Small intestine (tissue), 7 donors: ENCODE data around the gene ENTPD8. TPM values are rescaled to one million over a fixed set of nuclear protein-coding genes. Genes with fewer than 3 reads are reported as not detected.
A peak's percentile ranks its signal among the peaks of the same experiment; 100 is the strongest.

Experiments used
- DNase-seq, 2 donors: peaks; one replicate each; pipeline versions ENCODE4 v3.0.0 to v3.0.0-alpha.2; 2013
- FAIRE-seq: peaks from 2 replicates; lab custom pipeline; 2012; peaks lifted over from hg19 to GRCh38; lab: Jason Lieb, UNC
- H3K27ac ChIP-seq, 3 donors: one replicate each; pipeline ENCODE4 v1.5.1; 2013; ENCODE audit warnings: low read length in 2 of 3, mild to moderate bottlenecking in 2 of 3, control low read depth in 1 of 3, inconsistent platforms in 1 of 3, low read depth in 1 of 3, moderate library complexity in 1 of 3
- H3K27me3 ChIP-seq, 3 donors: one replicate each; pipeline ENCODE4 v1.6.1; 2013; ENCODE audit warnings: low read length in 3 of 3, inconsistent platforms in 1 of 3; ENCODE audit not compliant: control insufficient read depth in 3 of 3, insufficient read depth in 3 of 3
- H3K36me3 ChIP-seq, 3 donors: one replicate each; pipeline ENCODE4 v1.6.1; 2013; ENCODE audit warnings: low read length in 3 of 3, inconsistent platforms in 1 of 3, low read depth in 1 of 3, mild to moderate bottlenecking in 1 of 3, moderate library complexity in 1 of 3; ENCODE audit not compliant: control insufficient read depth in 3 of 3, insufficient read depth in 2 of 3
- H3K4me1 ChIP-seq, 3 donors: one replicate each; pipeline ENCODE4 v1.6.1; 2013; ENCODE audit warnings: low read length in 2 of 3, inconsistent platforms in 1 of 3, low read depth in 1 of 3, mild to moderate bottlenecking in 1 of 3, moderate library complexity in 1 of 3; ENCODE audit not compliant: control insufficient read depth in 3 of 3, insufficient read depth in 2 of 3
- H3K4me3 ChIP-seq, 3 donors: one replicate each; pipeline ENCODE4 v1.5.1; 2013; ENCODE audit warnings: low read length in 3 of 3, control low read depth in 1 of 3, inconsistent platforms in 1 of 3, low read depth in 1 of 3, mild to moderate bottlenecking in 1 of 3, moderate library complexity in 1 of 3
- H3K9me3 ChIP-seq, 2 donors: one replicate each; pipeline ENCODE4 v1.6.1; 2013; ENCODE audit warnings: low read depth in 1 of 2, low read length in 1 of 2; ENCODE audit not compliant: control insufficient read depth in 2 of 2, insufficient read depth in 1 of 2
- WGBS, 3 donors: extraction: QIAGEN DNeasy Blood & Tissue Kit; methylation state at CpG; one replicate each; pipeline ENCODE4 v1.1.7; 2013; 5-methylcytosine and 5-hydroxymethylcytosine counted together
- polyA plus RNA-seq, 4 donors: library from polyadenylated mRNA; stranded (reverse) in 3 of 4; unstranded in 1 of 4; fragments of 200-250 nt in 3 of 4; fragments of 120-200 nt in 1 of 4; gene quantifications; one replicate each; pipeline versions ENCODE4 v1.2.1 to v1.2.3, GENCODE V29; 2013
- donor health status: healthy with polysubstance abuse.
- donor health status: control.
- donor health status: control.
- donor health status: Bipolar disorder and iron deficiency.
- donor health status: healthy.

ENTPD8 gene
- polyA plus RNA-seq, 4 donors = 15.9 to 85.4 (median 40.8) TPM

- DNase-seq (no peak), FAIRE-seq (no peak)
- no peak overlapping the region for H3K4me3 ChIP-seq
- 64 to 81% (median 74%) methylated on average over 12 of the region's 12 CpGs for WGBS, 3 donors
- no peak overlapping the region for H3K27ac ChIP-seq
- H3K36me3 ChIP-seq = peaks cover 0 to 54% (median 0%) of the 10 kb centered on the region in 3 donors
- H3K4me1 ChIP-seq = peaks cover 8 to 47% (median 9%) of the 10 kb centered on the region in 3 donors
- no peaks in the 10 kb centered on the region for H3K27me3 ChIP-seq
- H3K9me3 ChIP-seq = no peaks in the 10 kb centered on the region
These were observed 15.1 kb upstream of the ENTPD8 start for GRCh38 chr9:137456061-137456863.

DNA sequence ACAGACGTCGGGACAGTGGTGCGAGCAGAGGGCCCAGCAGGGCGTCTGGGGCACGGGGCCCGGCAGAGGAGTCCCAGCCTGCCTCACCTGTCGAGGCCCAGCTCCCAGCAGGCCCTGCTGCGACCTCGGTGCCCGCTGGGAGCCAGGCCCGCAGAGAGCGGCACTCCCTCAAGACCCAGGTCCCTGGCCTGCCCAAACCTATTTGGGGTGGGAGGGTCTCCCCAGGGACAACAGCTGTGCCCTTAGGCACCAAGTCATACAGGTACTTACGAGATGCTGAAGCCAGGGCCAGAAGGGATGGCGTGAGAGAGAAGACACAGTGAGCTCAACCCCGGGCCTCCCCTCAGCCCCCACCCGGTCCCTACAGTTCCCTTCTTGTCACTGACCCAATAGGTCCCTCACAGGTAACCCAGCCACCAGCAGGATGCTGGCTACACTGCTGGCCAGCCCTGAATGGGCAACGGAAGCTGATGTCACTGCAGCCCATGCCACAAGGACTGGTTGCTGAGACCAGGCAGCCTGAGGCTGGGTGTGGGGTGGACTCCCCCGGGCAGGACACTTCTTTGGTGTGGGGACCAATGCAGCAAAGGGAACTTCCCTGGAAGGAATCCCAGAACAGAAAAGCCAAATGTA lies 14.3 kb upstream of the ENTPD8 start:
- Histone ChIP-seq H3K36me3 (peaks cover 0 to 54% (median 0%) of the 10 kb centered on the region in 3 donors), H3K27me3 (no peaks in the 10 kb centered on the region), H3K4me1 (peaks cover 8 to 44% (median 9%) of the 10 kb centered on the region in 3 donors), H3K9me3 (no peaks in the 10 kb centered on the region), H3K27ac (no peak overlapping the region), H3K4me3 (no peak overlapping the region)
- 73 to 92% (median 87%) methylated on average over 16 to 18 of the region's 18 CpGs for WGBS, 3 donors
- no peak for DNase-seq
- FAIRE-seq = no peak

DNA sequence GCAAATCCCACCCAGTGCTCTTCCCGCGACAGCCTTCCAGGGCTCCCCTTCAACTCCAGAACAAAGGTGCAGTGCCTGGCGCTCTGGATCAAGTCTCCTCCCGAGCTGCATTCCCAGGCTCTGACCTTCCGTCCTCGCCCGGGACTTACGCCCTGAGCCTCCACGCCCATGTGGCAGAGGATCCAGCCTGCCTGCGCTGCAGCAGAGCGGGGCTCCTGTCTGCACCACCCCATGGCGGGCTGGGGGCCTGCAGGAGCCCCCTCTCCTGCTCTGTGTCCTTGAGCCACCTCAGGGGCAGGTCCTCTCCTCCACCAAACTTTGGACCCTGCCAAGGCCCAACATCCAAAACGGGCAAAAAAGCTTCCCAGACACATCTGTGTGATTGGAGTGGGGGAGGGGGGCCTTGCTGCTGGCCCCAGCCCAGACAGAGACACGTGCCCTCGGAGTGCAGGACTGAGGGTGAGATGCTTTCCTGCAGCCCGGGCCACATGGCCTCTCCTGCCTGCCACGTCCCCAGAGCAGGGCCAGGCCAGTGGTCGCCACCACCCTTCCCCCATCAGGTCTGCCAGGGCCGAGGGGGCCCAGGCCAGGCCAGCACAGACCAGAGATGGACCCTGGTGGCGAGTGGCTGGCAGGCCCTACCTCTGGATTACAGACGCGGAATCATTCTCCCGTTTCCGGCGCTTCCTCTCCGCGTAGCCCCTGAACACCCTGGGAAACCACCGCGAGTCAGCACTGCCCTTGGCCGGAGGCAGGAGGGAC lies 13.6 kb upstream of the ENTPD8 start:
- Histone ChIP-seq H3K9me3 (no peaks in the 10 kb centered on the region), H3K36me3 (peaks cover 0 to 58% (median 2%) of the 10 kb centered on the region in 3 donors), H3K27me3 (no peaks in the 10 kb centered on the region), H3K27ac (peak overlapping the region; percentile 87 to 91 (median 89)), H3K4me3 (peak overlapping the region; percentile 42 to 54 (median 48)), H3K4me1 (peaks cover 8 to 37% (median 9%) of the 10 kb centered on the region in 3 donors)
- FAIRE-seq (no peak), DNase-seq (peak in 1 of 2 donors; percentile 89)
- WGBS, 3 donors = 42 to 64% (median 46%) methylated on average over 29 to 30 of the region's 30 CpGs

GRCh38 chr9:137454145-137454596 lies 13.0 kb upstream of the ENTPD8 start:
- Histone ChIP-seq H3K4me1 (peaks cover 6 to 32% (median 6%) of the 10 kb centered on the region in 3 donors), H3K36me3 (peaks cover 0 to 64% (median 6%) of the 10 kb centered on the region in 3 donors), H3K4me3 (peak overlapping the region; percentile 42 to 54 (median 48)), H3K9me3 (no peaks in the 10 kb centered on the region), H3K27me3 (no peaks in the 10 kb centered on the region), H3K27ac (peak overlapping the region; percentile 87 to 91 (median 89))
- FAIRE-seq (no peak), DNase-seq (peak; percentile 61 to 81)
- 2 to 17% (median 5%) methylated on average over 6 to 22 of the region's 24 CpGs for WGBS, 3 donors

- no peak for FAIRE-seq
- H3K27ac ChIP-seq = no peak overlapping the region
- peak; percentile 79 to 83 for DNase-seq
- peak overlapping the region in 2 of 3 donors; percentile 39 to 49 for H3K4me3 ChIP-seq
- H3K36me3 ChIP-seq = peaks cover 0 to 69% (median 6%) of the 10 kb centered on the region in 3 donors
- no peaks in the 10 kb centered on the region for H3K27me3 ChIP-seq
- H3K9me3 ChIP-seq = no peaks in the 10 kb centered on the region
- WGBS, 3 donors = 21 to 40% (median 35%) methylated on average over 22 to 25 of the region's 25 CpGs
- peaks cover 6 to 32% (median 6%) of the 10 kb centered on the region in 3 donors for H3K4me1 ChIP-seq
These were observed 12.5 kb upstream of the ENTPD8 start for GRCh38 chr9:137453643-137454081.

GRCh38 chr9:137452761-137453642 lies 11.8 kb upstream of the ENTPD8 start:
- DNase-seq (no peak), FAIRE-seq (no peak)
- WGBS, 3 donors = 84 to 88% (median 84%) methylated on average over 37 to 43 of the region's 43 CpGs
- Histone ChIP-seq H3K27ac (no peak overlapping the region), H3K27me3 (no peaks in the 10 kb centered on the region), H3K4me1 (peaks cover 5 to 26% (median 6%) of the 10 kb centered on the region in 3 donors), H3K9me3 (no peaks in the 10 kb centered on the region), H3K4me3 (peak overlapping the region in 2 of 3 donors; percentile 39 to 49), H3K36me3 (peaks cover 0 to 73% (median 6%) of the 10 kb centered on the region in 3 donors)

DNA sequence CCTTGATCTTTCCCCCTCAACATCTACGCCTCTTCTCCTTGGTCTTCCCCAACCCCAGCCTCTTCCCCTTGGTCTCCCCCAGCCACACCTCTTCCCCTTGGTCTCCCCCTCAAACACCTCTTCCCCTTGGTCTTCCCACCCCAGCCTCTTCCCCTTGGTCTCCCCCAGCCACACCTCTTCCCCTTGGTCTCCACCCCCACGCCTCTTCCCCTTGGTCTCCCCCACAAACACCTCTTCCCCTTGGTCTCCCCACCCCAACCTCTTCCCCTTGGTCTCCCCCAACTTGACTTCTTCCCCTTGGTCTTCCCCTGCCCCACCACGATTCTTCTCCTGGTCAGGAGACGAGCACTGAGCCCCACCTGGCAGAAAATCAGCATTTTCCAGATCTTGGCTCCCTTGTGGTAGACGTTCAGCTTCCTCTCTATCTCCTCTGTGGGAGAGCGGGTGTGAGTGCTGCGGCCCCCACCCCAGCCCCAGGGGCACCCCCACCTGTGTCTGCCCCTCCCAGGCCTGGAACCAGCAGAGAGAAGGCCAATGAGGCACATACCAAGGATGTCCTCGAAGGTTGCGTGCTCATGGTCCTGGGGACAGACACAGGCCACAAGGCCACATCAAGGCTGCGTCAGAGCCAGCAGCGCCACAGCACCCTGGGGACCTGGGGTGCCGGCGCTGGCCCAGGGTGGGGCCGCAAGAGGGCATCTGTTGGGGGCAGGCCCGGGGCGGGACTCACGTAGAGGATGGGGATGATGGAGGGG lies 11.0 kb upstream of the ENTPD8 start:
- no peaks in the 10 kb centered on the region for H3K9me3 ChIP-seq
- no peak overlapping the region for H3K27ac ChIP-seq
- H3K4me3 ChIP-seq = no peak overlapping the region
- DNase-seq = no peak
- H3K27me3 ChIP-seq = no peaks in the 10 kb centered on the region
- H3K4me1 ChIP-seq = peaks cover 2 to 20% (median 6%) of the 10 kb centered on the region in 3 donors
- peaks cover 0 to 69% (median 6%) of the 10 kb centered on the region in 3 donors for H3K36me3 ChIP-seq
- WGBS, 3 donors = 82 to 94% (median 89%) methylated on average over 17 of the region's 17 CpGs
- no peak for FAIRE-seq
